Nephron progenitor cell (in vitro differentiated cells): ENCODE results near the gene UBE2F.
A peak's percentile ranks its signal among the peaks of the same experiment; 100 is the strongest.

Source experiments
- DNase-seq: peaks from one replicate; pipeline ENCODE4 v3.0.0; 2021
- H3K27ac Mint-ChIP-seq: 2 replicates; pipeline ENCODE4 v1.8.0; 2021; ENCODE audit warnings: mild to moderate bottlenecking, moderate library complexity, mixed read lengths
- H3K27me3 Mint-ChIP-seq: 2 replicates; pipeline ENCODE4 v1.8.0; 2021; ENCODE audit warnings: mild to moderate bottlenecking, low read depth, mixed read lengths; ENCODE audit not compliant: poor library complexity
- H3K36me3 Mint-ChIP-seq: 2 replicates; pipeline ENCODE4 v1.8.0; 2021; ENCODE audit warnings: low read depth, mixed read lengths
- H3K4me1 Mint-ChIP-seq: 2 replicates; pipeline ENCODE4 v1.8.0; 2021; ENCODE audit warnings: mixed read lengths
- H3K4me3 Mint-ChIP-seq: 2 replicates; pipeline ENCODE4 v1.8.0; 2021; ENCODE audit warnings: mild to moderate bottlenecking, moderate library complexity, mixed read lengths
- H3K9me3 Mint-ChIP-seq: 2 replicates; pipeline ENCODE4 v1.8.0; 2021; ENCODE audit warnings: mild to moderate bottlenecking, moderate library complexity, mixed read lengths
- TF ChIP-seq, protein P1 (sequence below): fragments of 200-600 bp; sonication (generic); IDR thresholded peaks from 2 replicates; pipeline ENCODE4 v1.5.0; 2021; ENCODE audit warnings: antibody characterized with exemption

The UBE2F gene

DNA sequence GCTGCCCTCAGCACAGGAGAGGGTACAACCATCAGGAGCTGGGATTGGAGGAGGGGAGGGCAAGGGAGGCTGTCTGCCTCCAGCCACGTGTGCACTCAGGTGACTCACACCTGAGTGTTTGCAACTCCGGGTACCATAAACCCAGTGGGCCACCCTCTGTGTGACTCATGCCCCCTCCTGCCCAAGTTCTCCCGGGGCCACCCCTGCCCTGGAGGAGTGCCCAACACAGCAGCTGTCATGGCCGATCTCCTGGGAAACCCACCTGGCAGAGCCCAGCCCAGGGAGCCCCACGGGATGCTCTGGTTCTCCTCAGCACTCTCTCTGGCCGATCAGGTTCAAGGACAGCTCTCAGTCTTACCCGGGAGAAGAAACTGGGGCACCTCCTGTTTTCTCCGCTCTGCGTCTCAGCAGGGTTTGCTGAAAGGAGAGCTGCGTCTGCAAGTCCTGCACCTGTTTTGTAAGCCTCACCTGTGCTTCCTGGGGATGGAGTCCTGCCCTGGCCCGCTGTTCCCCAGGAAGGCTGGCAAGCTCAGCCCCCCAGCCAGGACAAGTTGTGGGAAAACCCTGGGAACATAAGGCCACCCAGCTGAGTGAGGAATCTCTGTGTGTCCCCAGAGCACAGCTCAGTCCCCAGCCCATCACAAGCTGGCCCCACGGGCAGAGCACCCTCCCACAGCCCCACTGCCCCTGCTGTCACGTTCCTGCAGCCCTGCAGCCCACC lies 44.0 kb upstream of the UBE2F start:
- TF ChIP-seq, protein P1, sequence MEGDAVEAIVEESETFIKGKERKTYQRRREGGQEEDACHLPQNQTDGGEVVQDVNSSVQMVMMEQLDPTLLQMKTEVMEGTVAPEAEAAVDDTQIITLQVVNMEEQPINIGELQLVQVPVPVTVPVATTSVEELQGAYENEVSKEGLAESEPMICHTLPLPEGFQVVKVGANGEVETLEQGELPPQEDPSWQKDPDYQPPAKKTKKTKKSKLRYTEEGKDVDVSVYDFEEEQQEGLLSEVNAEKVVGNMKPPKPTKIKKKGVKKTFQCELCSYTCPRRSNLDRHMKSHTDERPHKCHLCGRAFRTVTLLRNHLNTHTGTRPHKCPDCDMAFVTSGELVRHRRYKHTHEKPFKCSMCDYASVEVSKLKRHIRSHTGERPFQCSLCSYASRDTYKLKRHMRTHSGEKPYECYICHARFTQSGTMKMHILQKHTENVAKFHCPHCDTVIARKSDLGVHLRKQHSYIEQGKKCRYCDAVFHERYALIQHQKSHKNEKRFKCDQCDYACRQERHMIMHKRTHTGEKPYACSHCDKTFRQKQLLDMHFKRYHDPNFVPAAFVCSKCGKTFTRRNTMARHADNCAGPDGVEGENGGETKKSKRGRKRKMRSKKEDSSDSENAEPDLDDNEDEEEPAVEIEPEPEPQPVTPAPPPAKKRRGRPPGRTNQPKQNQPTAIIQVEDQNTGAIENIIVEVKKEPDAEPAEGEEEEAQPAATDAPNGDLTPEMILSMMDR: no peak
- Mint-ChIP-seq H3K9me3 (peaks cover 2% of the 10 kb centered on the region), H3K27ac (no peak overlapping the region), H3K4me1 (no peaks in the 10 kb centered on the region), H3K27me3 (peaks cover 12% of the 10 kb centered on the region), H3K36me3 (no peaks in the 10 kb centered on the region), H3K4me3 (no peak overlapping the region)
- DNase-seq: no peak

DNA sequence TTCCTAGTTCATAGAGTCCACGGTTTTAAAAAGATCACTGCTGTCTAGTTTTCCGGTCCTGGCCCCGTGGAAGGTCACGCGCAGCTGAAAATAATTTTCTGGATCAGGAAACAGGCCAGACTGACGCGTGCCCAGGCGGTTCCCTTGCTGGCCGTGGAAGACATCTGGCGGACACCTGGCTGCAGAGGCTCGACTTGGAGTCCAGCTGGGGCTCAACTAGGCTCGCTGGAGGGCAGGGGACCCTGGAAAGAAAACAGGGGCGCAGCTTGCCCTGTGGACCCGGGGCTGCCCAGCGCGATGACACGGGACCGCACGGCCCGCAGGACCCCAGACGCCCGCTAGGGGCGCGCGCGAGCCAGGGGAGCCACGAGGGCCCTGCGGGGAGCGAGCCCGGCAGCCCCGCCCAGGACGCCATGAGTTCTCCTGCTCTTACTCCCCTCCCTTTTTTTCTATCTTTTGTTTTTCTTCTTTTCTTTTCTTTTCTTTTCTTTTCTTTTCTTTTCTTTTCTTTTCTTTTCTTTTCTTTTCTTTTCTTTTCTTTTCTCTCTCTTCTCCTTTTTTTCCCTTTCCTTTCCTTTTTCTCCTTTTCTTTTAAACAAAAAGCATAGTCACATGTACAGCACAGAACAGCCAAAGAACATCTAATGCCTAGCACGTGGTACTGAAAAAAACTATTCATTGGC lies 43.2 kb upstream of the UBE2F start:
- Mint-ChIP-seq H3K27ac (no peak overlapping the region), H3K4me3 (no peak overlapping the region), H3K9me3 (peaks cover 4% of the 10 kb centered on the region), H3K27me3 (peaks cover 12% of the 10 kb centered on the region), H3K36me3 (no peaks in the 10 kb centered on the region), H3K4me1 (no peaks in the 10 kb centered on the region)
- TF ChIP-seq, protein P1: peak; percentile 99
- peak; percentile 91 for DNase-seq

DNA sequence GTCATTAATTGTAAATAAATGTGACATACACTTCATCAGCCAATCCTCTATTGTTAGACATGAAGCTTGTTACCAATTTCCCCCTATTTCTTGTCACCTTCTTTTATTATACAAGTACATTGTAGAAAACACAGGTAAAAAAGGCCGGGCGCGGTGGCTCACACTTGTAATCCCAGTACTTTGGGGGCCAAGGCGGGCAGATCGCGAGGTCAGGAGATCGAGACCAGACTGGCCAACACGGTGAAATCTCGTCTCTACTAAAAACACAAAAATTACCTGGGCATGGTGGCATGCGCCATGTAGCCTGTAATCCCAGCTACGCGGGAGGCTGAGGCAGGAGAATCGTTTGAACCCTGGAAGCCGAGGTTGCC lies 42.7 kb upstream of the UBE2F start:
- Mint-ChIP-seq H3K27me3 (peaks cover 12% of the 10 kb centered on the region), H3K9me3 (peaks cover 4% of the 10 kb centered on the region), H3K36me3 (no peaks in the 10 kb centered on the region), H3K4me3 (no peak overlapping the region), H3K4me1 (no peaks in the 10 kb centered on the region), H3K27ac (no peak overlapping the region)
- no peak for DNase-seq
- TF ChIP-seq, protein P1: no peak

DNA sequence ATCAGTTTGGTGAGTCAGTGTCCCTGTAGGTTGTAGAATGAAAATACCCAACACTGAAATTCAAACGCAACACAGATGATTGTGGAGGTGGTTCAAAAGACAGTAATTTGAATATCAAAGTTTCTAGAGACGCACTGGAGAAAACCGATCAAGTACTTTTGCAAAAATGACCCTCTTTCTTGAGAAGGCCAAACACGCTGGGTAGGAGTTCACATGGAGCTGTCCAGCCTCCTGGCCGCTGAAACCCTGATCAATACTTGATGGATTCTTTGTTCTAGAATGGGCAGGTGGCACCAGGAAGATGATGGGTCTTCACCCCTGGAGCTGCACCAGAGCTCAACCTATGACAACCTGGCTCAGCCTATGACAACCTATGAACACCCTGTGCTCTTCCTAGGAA lies 39.7 kb upstream of the UBE2F start:
- H3K9me3 Mint-ChIP-seq: peaks cover 14% of the 10 kb centered on the region
- H3K4me1 Mint-ChIP-seq: no peaks in the 10 kb centered on the region
- peaks cover 15% of the 10 kb centered on the region for H3K27me3 Mint-ChIP-seq
- H3K27ac Mint-ChIP-seq: no peak overlapping the region
- H3K36me3 Mint-ChIP-seq: no peaks in the 10 kb centered on the region
- DNase-seq: peak; percentile 49
- TF ChIP-seq, protein P1: no peak
- no peak overlapping the region for H3K4me3 Mint-ChIP-seq

DNA sequence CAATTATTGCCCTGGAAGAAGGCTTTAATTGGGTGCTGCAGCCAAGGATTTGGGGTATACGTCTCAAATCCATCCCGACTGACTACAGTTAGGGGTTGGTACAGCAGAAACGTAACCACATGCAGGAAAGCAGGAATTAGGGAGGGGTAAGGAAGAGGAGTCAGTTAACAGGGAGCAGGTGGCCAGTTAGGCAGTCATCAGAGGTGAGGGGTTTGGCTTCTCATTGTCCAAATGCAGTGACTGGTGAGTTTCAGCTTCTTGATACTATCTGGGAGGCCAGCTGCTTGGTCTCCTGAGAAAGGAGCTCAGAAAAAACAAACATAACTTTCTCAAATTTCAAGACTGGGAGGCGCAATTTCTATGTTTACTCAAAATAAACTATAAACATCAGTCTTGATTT lies 38.8 kb upstream of the UBE2F start:
- no peaks in the 10 kb centered on the region for H3K4me1 Mint-ChIP-seq
- no peak for DNase-seq
- TF ChIP-seq, protein P1: no peak
- H3K27ac Mint-ChIP-seq: no peak overlapping the region
- no peak overlapping the region for H3K4me3 Mint-ChIP-seq
- peaks cover 14% of the 10 kb centered on the region for H3K9me3 Mint-ChIP-seq
- H3K27me3 Mint-ChIP-seq: peaks cover 15% of the 10 kb centered on the region
- no peaks in the 10 kb centered on the region for H3K36me3 Mint-ChIP-seq

DNA sequence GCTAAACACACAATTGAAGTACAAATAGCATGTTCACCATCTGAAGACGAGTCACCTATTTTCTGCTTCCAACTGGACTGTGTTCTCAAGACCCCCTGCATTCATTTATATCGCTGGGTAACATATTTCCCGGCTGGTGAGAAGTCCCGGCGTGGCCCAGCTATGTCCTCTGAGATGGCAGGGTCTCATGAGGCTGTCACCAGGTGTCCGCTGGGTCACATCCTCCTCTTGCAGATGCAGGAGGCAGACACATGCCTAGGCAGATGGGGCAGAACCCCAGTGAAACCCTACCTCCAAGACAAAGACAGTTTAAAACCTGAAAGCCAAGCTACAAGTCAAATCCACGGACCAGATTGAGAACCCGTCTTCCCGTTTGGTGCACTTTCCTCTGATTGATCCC lies 36.8 kb upstream of the UBE2F start:
- no peak overlapping the region for H3K4me3 Mint-ChIP-seq
- H3K27me3 Mint-ChIP-seq: peaks cover 8% of the 10 kb centered on the region
- TF ChIP-seq, protein P1: no peak
- H3K4me1 Mint-ChIP-seq: no peaks in the 10 kb centered on the region
- peaks cover 14% of the 10 kb centered on the region for H3K9me3 Mint-ChIP-seq
- no peak overlapping the region for H3K27ac Mint-ChIP-seq
- H3K36me3 Mint-ChIP-seq: no peaks in the 10 kb centered on the region
- no peak for DNase-seq
